Measurements from ENCODE around the gene KLHDC8B.
"Not testable (repeated sequence)": the region's sequence is repeated elsewhere in the genome, so short reads cannot be mapped to it uniquely, and the experiment has no call there.

Gene KLHDC8B

DNA sequence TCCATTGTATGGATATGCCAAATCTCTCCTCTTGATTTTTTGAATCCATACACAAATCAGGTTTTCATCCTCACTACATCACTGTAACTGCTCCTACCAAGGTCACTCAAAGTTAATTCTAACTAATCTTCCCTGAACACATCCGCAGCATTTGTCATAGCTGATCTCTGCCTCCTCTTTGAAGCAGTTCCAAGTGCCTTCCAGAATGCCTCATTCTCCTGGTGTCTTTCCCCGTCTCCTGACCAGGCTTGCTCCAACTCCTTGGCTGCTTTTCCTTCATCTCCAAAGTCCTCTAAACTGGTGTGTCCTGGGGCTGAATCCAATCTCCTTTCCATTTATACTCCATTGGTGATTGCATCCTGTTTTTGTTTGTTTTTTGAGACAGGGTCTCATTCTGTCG, 26.8 kb downstream of the KLHDC8B start:
- DNase-seq: no peak

DNA sequence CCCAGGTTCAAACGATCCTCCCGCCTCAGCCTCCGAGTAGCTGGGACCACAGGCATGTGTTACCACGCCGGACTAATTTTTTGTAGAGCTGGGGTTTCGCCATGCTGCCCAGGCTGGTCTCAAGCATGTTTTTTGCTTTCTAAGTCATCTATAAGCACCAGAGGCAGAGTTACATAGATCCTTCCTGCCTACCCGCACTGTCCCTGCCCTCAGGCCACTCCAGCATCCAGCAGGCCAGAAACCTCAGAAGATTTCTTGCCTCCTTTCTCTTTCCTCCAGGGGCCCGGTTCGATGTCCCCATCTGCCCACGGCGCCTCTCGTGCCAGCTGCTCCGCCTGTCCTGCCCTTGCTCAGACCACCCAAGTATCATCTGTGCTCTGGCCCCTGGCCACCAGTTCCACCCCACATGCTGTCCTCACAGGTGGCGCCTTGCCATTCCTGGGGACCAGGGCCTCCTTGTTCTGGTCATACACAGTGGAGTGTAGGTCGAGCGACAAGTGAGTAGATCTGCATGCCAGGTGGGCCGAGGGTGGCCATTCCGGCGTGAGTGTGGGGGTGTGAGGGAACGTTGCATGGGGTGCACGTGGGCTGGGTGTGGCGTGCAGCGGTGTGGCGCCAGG, 27.3 kb downstream of the KLHDC8B start:
- DNase-seq: no peak

DNA sequence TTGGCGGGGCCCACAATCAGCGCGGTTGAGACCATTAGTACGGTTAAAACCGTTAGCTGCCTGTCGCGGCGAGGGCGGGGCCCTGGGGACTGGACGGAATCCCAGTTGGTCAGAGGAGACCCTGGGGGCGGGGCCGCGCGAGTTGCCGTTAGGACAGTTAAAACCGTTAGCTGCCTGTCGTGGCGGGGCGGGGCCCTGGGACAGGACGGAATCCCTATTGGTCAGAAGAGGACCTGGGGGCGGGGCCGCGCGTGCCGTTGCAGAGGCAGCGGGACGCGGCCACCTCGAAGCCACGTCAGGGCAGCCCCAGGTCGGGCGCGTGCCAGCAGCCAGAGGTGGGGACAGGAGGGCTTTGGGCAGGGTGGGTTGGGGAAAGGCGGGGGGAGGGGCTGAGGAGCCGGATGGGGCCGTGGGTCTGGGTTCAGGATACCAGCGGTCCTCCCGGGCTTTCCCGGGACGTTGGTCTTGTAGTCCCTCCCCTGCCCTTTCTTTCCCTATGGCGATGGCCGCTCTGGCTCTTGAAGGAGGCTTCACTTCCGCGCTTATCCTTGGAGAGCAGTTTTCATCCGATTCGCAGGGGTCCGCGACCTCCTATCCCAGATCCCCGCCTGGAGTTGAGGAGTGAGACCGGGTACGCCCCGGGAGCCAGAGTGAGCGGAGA, 28.0 kb downstream of the KLHDC8B start:
- DNase-seq: peak; percentile 93

DNA sequence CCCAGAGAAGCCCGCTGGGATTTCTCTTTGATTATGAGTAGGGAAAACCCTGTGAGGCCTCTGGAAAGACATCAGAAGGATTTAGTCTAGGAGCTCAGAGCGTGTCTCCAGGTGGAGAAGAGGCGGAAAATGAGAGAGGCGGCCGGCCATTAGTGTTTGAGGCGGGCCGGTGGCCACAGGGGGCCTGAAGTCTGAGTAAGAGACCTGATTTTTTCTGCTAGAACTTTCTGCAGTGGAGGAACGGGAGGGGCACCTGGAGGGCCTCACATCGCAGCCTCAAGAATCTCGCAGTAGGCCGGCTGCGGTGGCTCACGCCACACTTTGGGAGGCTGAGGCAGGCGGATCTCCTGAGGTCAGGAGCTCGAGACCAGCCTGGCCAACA, 28.5 kb downstream of the KLHDC8B start:
- DNase-seq: no peak

DNA sequence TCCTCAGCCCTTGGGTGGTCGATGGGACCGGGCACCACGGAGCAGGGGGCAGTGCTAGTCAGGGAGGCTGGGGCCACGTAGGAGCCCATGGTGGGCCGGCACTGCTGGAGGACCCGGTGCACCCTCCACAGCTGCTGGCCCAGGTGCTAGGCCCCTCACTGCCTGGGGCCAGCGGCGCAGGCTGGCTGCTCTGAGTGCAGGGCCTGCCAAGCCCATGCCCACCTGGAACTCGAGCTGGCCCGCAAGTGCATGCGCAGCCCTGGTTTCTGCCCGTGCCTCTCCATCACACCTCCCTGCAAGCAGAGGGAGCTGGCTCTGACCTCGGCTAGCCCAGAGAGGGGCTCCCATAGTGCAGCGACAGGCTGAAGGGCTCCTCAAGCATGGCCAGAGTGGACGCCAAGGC, 42.1 kb downstream of the KLHDC8B start:
- no peak for DNase-seq

DNA sequence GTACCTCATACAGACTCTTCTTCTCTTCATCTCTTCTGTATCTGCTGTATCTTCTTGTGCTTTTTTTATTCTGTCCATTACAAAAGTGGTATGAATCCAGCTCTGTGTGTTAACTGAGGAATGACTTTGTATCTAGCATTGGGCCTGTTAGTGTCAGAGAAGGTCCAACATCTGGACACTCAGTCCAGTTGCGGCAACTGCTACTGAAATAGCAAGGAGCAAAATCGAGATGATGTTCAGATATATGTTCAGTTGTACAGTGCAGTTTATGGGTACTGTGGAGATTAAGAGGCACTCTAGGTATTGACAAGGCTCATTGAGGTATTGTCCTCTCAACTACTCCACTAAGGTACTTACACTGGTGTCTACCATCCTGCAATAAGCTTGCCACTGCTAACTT, 42.6 kb downstream of the KLHDC8B start:
- no peak for DNase-seq

DNA sequence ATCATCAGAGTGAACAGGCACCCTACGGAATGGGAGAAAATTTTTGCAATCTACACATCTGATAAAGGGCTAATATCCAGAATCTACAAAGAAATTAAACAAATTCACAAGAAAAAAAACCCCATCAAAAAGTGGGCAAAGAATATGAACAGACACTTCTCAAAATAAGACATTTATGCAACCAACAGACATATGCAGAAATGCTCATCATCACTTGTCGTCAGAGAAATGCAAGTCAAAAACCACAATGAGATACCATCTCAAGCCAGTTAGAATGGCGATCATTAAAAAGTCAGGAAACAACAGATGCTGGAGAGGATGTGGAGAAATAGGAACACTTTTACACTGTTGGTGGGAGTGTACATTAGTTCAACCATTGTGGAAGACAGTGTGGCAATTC, 45.3 kb downstream of the KLHDC8B start:
- DNase-seq: not testable (repeated sequence)

DNA sequence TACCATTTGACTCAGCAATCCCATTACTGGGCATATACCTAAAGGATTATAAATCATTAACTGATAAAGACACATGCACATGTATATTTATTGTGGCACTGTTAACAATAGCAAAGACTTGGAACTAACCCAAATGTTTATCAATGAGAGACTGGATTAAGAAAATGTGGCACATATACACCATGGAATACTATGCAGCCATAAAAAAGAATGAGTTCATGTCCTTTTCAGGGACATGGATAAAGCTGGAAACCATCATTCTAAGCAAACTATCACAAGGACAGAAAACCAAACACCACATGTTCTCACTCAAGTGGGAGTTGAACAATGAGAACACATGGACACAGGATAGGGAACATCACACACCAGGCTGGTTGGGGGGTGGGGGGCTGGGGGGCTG, 45.7 kb downstream of the KLHDC8B start:
- not testable (repeated sequence) for DNase-seq

DNA sequence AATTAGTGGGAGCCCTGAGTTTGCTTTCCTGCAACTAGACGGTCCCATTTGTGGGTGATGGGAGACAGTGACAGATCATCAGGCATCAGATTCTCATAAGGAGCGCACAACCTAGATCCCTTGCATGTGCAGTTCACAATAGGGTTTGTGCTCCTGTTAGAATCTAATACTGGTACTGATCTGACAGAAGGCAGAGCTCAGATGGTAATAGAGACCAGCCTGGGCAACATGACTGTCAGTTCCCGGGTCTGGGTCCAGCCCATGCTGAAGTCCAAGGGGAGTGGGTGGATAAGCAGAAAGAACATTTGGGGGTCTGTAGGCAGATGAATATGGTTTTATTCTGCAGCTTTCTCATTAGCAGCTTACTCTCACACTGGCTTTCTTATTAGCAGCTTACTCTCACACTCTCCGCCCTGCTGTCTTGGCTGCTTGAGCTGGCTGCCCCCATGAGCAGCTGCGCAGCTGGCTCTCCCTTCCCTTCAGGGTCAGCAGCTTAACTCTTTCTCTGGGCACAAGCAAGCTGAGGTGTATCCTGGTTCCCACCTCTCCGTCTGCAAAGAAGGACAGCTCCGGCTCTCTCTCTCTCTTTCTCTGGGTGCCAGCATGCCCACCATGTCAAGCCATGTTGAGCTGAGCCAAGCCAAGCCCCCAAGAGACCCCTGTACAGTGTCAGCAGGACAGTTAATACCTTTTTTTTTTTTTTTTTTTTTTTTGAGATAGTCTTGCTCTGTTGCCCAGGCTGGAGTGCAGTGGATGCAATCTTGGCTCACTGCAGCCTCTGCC, 46.5 kb downstream of the KLHDC8B start:
- peak; percentile 47 for DNase-seq

DNA sequence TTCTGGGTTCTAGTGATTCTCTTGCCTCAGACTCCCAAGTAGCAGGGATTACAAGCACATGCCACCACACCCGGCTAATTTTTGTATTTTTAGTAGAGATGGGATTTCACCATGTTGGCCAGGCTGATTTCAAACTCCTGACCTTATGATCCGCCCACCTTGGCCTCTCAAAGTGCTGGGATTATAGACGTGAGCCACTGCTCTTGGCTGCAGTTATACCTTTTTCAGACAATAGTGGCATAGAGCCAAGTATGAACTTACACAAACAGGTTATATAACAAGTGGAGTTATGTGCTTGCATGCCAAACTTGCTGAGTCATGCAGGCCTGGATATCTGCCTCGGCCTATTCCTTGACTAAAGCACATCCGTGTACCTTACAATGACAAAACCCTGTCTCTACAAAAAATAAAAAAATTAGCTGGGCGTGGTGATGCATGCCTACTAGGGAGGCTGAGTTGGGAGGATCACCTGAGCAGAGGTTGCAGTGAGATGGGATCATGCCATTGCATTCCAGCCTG, 47.1 kb downstream of the KLHDC8B start:
- peak; percentile 61 for DNase-seq

DNA sequence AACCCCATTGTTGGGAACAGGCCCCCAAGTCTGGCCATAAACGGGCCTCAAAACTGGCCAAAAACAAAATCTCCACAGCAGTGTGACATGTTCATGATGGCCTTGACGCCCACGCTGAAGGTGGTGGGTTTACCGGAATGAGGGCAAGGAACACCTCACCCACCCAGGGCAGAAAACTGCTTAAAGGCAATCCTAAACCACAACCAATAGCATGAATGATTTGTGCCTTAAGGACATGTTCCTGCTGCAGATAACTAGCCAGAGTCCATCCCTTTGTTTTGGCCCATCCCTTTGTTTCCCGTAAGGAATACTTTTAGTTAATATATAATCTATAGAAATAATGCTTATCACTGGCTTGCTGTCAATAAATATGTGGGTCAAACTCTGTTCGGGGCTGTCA, 47.7 kb downstream of the KLHDC8B start:
- DNase-seq: no peak

DNA sequence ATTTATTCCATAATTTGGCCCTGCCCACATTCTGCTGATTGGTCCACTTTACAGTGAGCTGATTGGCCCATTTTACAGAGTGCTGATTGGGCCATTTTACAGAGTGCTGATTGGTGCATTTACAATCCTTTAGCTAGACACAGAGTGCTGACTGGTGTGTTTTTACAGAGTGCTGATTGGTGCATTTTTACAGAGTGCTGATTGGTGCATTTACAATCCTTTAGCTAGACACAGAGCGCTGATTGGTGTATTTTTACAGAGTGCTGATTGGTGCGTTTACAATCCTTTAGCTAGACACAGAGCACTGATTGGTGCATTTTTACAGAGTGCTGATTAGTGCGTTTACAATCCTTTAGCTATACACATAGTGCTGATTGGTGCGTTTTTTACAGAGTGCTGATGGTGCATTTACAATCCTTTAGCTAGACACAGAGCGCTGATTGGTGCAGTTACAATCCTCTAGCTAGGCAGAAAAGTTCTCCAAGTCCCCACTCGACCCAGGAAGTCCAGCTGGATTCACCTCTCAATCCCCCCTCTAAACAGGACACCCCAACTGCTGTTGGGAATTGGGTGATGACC, 49.7 kb downstream of the KLHDC8B start:
- DNase-seq: not testable (repeated sequence)

DNA sequence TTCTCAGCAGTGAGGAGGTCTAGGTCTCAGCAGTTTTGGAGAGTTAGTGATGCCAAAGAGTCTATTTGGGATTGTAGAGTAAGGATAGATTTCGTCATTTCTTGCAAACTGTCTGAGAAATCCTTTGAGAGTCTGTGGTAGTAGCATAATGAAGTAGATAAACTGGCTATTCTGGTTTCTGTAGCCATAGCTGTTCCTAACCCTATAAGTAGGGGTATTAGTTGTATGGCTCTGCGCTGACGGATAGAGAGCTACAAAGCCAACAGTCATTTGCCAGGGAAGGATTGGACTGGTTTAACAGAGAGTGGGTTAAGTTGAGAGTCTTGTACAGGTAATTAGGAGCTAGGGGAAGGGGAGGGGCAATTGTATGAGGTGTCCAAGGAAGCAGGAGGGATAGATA, 50.6 kb downstream of the KLHDC8B start:
- DNase-seq: no peak
